Stimulated activated CD8-positive, alpha-beta memory T cell treated with anti-CD3 and anti-CD28 coated beads, Interleukin-7, amount 100 ng/mL, for 4 hours (primary cell): ENCODE results near the gene PAQR9.

Source experiments
- DNase-seq, 2 donors: peaks; one replicate each; pipeline ENCODE4 v3.0.0-alpha.2; 2020; ENCODE audit warnings: low read depth in 2 of 2

PAQR9 gene

DNA sequence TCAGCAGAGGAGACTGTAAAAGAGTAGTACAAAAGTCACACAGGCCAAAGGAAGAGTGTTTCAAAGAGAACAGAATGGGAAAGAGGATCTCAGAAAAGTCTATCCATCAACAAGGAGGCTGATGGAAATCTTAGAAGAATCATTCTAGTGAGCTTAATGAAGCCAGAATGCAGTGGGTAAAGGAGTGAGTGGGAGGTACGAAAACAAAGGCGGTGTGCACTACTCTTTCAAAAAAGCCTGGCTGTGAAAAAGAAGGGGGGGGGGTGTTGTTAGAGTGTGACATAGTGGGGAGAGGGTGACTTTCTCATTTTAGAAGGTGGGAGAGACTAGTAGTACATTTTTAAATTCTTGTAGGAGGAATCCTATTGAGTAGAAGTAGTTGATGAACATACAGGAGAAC is 11.7 kb downstream of the PAQR9 start:
- DNase-seq: no peak

DNA sequence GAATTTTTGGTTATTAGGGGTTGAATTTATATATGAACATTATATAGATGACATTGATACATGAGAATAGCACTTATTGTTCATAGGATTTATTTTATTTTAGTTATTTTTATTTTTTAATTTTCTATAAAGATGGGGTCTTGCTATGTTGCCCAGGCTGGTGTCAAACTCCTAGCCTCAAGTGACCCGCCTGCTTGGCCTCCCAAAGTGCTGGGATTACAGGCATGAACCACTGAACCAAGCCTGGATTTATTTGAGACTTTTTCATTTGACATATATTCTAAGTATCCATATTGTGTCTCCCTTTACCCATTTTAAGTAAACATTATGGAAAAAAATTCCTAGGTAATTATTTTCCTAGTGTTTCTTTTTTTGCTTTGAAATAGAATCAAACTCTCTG is 12.5 kb downstream of the PAQR9 start:
- DNase-seq: no peak

DNA sequence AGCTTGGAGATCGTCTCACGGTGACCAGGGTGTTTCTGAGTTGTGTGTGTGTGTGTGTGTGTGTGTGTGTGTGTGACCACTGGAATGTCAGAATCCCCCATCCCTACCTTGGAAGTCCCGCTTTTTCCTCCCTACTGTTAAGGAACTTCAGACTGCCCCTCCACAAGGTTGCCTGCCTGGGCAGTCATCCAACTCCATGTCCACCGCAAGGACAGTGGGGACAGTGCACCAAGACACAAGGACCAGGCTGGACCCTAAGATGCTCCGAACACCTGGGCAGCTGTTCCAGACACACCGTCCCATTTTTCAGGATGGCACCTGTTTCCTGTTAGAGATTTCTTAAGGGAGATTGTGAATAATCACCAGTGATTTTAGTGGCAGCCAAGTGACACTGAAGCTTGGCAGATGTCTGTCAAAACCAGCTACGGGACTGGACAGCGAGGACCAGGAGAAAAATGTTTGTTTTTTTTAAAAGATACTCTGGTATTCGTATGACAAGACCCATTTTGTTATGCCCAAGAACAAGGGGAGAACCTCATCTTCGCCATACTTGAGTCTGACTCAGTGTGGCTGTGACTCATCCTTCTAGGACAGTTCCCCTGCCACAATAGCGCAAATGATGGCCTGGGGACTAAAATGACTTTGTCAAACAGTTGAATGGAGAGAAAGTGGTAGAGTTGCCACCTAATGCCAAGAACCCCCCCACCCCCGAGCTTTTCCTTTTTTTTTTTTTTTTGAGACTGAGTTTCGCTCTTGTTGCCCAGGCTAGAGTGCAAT is 15.5 kb downstream of the PAQR9 start:
- no peak for DNase-seq

DNA sequence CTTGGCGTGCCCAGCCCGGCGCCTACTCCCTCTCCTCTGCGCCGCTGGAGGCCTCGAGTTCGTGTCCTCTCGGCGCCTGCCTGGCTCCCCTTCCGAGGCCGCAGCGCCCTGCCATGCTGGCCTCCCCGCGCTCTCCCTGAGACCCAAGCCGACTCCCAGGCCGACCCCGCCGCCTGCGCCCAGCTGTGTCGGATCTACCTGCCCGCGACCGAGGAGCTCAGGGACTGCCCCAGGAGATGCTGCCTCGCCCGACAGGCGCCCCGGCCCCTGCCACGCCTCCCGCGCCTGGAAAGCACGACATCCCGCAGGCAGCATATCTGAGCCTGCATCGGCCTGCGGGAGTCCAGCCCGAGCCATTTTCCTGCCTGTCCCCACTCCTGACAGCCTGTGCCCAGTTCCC is 16.1 kb downstream of the PAQR9 start:
- no peak for DNase-seq

DNA sequence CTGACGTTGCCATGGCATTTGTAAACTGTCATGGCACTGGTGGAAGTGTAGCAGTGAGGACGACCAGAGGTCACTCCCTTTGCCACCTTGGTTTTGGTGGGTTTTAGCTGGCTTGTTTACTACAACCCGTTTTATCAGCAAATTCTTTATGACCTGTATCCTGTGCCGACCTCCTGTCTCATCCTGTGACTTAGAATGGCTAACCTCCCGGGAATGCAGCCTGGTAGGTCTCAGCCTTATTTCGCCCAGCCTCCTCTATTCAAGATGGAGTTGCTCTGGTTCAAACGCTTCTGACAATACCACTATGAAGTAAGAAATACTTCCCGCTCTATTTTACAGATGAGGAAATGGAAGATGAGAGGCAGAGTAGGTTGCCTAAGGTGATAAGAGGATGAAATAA is 16.6 kb downstream of the PAQR9 start:
- DNase-seq: no peak

DNA sequence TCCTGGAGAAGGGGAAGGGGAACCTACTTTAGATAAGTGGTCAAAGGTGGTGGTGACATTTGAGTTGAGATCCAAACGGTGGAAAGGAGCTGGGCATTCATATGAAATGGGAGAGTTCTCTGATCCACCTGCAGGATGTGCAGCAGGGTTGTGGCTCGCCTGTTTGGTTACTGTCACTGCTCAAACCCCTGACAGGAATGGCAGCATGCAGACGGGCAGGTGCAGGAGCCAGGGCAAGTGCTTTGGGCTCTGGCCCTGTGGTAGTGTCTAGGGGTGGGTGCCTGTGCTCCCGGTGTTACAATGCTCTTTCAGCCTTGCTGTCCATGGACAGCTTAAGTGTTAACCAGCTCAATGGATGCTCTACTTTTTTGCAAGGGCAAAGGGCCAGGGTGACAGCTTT is 18.5 kb downstream of the PAQR9 start:
- no peak for DNase-seq

DNA sequence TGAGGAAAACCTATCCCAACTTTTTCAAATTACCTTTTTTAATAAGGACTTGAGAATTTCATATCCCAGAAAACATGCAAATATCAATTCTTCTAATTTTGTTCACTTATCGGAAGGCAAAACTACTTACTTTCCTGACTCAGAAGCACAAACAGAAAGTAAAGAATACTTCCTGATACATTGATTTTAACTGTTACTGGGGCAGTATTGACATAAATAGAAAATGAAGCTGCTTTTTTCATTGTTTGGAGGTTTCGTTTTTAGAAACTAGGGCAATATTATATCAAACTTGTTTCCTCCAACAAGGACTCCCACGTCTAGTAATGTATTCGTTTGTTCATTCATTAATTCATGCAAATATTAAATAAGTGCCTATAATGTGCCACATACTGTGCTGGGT is 19.1 kb downstream of the PAQR9 start:
- no peak for DNase-seq

DNA sequence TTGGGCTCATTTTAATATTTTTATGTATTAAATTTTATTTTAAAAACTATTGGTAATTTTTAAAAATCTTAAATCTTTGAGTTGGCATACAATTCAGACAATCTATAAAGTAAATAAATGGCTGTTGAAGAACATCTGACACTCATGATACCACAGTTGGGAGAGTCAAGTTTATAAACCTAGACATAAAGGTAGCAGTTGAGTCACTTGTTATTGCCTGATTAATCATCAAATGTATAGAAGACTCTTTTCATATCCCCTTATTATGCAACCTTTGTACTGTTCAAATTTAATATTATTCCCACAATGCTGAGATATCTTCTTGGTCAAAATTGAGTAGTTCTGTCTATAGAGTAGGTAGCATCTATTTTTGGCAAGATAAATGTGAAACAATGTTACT is 19.6 kb downstream of the PAQR9 start:
- no peak for DNase-seq

DNA sequence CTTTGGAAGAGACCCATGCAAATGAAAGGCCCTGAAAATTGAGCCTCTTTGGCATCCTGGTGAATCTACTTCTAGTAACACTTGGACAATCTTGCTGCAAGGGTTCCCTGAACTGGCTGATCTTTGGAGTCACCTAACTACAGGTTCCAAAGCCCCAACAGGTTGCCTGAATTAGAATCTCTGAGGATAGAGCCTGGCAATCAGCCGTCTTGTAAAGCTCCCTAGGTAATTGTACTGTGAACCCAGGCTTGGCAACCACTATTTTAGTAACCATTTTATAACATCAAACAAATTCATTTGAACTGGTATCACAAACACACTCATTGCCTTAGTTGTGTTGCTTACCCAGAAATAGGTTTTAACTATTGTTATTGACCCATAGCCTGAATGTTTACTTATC is 20.1 kb downstream of the PAQR9 start:
- no peak for DNase-seq

DNA sequence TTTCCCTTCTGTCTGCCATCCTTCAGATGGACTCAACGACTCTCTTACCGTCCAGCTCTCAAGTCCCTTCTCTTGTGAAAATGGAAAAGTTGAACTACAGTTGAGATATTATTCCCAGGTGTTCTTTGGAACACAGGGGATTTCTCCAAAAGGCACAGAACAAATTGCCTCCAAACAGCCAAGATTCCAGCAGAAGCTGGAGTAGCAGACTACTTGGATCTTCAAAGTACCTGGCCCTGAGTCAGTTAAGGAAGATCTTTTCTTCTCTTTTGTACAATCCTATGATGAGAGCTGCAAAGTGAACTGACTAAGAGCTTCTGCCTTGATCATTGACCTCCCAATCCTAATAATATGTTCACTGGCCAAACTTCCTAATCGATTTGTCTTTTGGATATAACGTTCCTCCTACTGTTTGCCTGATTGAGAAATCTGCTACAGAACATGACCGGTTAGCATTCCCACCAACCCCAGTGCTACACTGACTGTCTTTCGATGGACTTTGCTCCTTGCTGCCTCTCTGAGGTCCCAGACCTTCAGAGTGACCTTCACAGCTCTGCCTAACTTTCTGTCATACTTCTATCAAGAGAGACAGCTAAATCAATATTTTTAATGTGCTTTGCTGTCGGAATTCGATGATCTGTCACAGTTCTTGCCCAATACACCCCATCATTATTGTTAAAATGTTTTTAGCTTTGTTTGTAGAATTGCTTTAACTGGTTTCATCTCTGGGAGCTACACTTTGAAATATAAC is 21.9 kb downstream of the PAQR9 start:
- no peak for DNase-seq

DNA sequence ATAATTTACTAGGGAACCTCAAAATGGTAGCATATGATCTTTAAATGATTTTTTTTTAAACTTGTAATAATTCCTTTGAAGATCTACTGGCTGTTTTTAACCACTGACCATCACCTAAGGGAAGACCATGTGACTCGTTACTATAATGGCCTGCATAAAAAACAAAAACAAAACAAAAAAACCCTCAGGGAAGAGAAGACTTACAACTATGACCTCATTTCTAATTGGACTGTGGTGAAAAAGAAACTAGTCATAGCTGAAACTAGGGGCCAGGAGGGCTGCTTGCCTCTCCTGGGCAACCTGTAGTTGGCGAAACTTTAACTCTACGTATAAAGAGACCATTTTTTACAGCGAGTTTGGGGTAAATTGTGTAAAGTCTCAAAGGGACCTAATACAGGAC is 23.0 kb downstream of the PAQR9 start:
- no peak for DNase-seq

DNA sequence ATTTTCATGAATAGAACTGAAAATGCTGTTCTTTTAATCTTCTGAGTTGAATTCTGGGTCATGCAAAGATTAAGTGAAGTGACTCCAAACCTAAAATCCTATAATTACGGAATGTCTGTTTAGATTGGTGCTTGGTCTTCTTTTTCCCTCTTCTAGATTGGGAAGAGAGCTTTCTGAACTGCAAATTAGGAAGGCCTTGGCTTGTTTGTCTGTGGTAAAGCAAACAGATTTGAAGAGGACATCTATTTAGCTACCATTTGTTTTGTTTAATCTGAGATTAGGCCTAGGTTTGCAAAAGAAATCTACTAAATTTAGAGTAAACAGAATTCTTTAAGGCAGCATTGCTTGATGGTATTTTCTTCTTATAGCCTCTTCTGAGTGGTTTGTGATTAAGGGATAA is 23.5 kb downstream of the PAQR9 start:
- no peak for DNase-seq

DNA sequence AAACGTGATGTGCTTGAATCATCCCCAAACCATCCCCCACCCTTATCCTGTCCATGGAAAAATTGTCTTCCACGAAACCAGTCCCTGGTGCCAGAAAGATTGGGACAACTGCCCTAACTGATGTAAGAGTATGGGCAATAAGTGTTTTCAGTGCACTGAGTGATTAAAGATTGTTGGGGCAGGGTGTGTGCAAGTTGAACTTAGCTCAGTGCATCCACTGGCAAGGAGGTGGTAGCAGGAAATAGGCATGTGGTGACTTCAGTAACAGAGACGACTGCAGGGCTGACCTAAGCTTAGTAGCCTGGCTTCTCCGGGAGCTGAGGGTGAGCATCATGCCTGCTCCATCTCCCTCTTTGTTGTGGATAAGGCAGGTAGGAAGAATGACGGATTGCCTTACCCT is 27.5 kb downstream of the PAQR9 start:
- no peak for DNase-seq

DNA sequence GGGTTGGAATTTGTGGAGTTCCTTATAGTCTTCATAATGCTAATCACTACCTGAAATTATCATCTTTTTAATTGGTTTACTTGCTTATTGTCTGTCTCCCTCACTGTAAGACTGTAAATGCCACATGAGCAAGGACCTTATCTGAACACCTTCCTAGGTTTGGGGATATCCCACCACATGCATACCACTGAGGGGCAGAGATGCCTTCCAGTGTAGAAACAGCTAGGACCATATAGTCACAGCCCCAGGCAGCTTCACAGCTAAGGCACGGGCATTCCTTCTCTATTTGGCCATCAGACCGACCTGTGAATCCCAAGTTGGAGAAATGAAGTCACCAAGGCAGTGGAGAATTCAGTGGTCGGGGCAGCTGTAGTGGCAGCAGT is 28.6 kb downstream of the PAQR9 start:
- DNase-seq: no peak

DNA sequence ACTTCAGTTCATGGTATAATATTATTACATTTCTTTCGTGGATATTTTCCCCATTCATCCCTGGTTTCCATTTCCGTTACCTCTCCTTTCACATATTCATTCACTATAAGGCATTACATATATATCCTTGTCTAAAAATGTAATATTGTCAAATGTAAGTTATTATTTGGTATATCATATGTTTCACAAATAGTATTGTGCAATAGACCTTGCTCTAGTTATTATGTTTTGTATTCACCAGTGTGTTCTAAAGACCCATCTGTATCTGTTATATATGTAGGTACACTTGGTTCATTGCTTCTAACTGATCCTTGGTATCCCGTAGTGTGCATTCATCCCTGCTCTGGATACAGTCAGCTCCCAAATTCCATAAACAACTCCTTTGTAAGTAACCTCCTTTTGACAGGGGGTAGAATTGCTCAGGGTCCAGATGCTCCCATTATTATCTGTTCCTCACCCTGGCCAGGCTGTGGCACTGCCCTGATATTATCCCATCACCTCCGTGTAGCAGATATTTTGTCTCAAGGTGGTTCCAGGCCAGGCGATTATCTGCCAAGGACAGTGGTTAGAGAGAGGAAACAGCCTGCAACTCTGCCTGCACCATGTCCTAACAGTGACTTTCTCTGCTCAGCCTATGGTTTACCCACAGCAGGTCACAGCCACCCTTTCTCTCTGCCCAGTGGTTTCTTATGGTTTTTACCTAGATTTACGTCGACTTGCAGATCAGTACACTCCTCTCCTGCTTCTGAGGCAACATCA is 29.2 kb downstream of the PAQR9 start:
- DNase-seq: no peak

DNA sequence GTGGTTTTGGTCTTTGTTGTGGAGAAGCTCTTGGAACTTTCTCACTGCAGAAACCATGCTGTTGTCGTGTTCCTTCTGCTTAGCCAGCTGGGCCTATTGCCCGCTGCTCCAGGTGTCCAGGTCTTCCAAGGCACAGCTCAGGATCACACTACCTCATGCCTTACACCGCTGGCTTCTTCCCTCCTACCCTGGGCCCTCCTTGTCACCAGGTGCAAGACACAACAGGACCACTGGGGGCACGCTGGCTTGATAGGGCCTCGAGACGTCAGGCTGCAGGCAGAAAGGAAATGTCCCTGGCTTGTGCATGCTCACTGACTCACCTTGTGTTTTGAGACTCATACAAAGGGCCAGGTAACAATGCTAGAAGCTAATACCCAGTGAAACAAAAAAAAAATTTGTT is 32.3 kb downstream of the PAQR9 start:
- DNase-seq: no peak

DNA sequence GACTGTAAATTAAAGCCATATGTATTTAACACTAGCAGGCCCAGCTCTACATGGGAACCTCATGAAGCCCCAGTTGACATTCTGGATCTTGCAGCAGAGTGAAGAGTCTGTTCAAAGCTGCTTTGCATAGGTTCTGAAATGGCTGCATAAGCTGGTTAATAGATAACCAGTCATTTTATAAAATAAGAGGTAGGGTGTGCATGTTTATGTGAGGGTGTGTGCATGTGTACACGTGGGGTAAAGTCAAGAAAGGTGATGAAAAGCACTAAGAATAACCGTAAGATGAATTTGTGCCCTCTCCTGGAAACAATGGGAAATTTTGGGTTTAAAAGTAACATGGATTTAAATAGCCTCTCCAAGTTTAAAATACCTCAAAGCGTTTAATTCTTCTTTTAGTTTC is 33.0 kb downstream of the PAQR9 start:
- no peak for DNase-seq

DNA sequence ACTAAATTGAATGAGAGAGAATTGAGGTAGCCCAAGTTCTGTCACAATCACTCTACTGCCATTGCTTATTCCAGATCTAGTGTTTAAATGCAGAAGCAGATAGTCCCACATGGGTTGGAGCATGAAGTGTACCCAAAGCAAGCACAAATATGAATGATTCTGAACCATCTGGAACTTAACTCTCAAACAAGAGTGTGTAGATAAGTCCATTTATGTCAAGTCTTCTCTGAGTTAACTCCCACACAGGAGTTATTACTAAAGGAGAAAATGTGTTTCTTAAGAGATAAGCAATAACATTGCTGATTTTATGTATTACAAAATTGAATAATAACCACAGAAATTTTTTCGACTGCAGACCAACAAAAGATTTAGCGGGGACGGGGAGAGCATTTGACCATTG is 33.6 kb downstream of the PAQR9 start:
- no peak for DNase-seq

DNA sequence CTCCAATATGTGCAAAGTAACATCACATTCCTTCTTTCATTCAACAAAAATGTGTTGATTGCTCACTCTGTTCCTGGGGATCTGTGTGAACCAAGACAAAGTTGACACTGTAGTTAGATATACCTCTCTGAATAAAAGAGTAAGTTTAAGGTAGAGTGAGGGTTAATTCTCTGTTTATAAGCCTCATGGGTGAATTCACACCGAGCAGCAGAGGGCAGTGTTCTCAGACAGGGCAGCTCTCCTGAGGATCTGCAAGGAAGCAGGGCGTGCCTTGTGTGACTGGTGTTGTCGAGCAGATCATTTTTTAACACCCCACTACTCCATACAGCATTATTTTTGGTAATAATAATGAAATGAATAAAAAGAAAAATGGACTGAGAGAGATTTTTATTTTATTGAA is 34.4 kb downstream of the PAQR9 start:
- no peak for DNase-seq

DNA sequence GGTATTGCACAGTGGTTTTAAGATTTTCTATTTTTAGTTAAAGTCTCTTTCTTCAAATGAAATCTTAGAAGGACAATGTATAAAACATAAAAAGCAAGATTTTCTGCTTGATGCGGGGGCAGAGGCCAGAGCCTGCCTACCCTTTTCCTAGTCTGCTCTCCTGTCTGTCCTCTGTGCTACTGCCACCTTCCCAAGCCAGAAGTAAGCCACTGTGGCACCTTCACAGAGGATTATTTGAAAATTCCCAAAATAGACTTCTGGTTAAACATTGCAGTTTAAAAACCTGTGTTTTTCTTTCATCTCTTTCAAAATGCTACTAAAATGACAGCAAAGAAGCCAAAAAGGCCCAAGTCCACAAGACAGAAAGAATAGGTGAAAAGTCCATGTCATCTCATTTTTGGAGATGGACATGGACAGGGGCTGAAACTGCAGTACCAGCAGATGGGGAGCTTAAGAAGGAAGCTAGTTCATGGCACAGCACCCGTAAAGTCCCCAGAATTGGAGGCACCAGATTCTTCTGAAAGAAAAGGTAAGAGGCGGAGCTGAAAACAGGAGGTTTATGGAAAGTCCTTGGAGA is 37.0 kb downstream of the PAQR9 start:
- no peak for DNase-seq

DNA sequence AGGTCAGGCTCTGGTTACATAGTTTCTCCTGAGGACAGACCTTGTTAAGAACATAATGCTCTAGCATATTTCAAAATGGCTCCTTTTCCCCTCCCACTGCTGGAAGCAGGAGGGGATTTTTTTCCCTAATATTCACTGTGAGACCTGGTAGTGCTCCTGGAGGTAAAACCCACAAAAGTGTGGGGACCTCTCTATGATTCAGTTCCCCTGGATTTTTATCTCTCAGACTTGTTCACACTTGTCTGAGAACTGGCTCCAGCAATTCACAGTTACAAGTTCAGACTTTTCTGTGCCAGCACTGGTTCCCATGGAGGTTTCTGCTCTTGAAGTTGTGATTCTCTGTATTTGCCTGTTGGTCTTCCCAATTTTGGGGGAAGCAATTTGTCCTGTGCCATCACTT is 38.3 kb downstream of the PAQR9 start:
- DNase-seq: no peak

DNA sequence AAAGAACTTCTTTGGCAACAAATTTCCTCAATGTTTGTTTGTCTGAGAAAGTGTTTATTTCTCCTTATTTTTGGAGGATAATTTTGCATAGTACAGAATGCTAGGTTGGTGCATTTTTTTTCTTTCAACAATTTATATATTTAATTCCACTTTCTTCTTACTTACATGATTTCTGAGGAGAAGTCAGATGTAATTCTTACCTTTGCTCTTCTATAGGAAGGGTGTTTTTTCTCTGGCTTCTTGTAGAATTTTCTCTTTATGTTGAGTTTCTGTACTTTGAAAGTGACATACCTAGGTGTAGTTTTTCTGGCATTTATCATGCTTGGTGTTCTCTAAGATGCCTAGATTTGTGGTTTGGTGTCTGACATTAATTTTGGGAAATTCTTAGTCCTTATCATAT is 39.8 kb downstream of the PAQR9 start:
- DNase-seq: no peak

DNA sequence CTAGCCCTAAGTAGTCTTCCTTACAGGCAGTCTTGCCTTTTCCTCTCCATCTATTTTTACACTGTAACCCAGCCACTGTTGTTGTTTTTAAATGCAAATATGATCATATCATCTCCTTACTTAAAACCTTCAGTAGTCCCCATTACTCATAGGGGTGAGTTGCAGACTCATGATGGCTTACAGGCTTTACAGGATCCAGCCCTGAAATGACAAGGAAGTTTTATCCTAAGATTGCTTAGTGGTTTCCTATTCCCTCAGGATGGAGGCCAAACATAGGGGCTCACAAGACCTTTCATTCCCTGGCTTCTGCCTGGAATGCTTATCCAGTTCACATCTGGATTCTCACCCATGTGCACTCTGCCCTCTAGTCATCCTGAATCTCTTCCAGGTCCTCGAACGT is 46.9 kb downstream of the PAQR9 start:
- DNase-seq: no peak
